CD4-positive, alpha-beta T cell treated with Interleukin-21 for 1 hour (primary cell): ENCODE data around the gene ST3GAL4.
"Not testable (repeated sequence)": the region's sequence is repeated elsewhere in the genome, so short reads cannot be mapped to it uniquely, and the experiment has no call there.

ENCODE experiments used
- DNase-seq: peaks from one replicate; pipeline ENCODE4 v3.0.0-alpha.2; 2020

The ST3GAL4 gene

DNA sequence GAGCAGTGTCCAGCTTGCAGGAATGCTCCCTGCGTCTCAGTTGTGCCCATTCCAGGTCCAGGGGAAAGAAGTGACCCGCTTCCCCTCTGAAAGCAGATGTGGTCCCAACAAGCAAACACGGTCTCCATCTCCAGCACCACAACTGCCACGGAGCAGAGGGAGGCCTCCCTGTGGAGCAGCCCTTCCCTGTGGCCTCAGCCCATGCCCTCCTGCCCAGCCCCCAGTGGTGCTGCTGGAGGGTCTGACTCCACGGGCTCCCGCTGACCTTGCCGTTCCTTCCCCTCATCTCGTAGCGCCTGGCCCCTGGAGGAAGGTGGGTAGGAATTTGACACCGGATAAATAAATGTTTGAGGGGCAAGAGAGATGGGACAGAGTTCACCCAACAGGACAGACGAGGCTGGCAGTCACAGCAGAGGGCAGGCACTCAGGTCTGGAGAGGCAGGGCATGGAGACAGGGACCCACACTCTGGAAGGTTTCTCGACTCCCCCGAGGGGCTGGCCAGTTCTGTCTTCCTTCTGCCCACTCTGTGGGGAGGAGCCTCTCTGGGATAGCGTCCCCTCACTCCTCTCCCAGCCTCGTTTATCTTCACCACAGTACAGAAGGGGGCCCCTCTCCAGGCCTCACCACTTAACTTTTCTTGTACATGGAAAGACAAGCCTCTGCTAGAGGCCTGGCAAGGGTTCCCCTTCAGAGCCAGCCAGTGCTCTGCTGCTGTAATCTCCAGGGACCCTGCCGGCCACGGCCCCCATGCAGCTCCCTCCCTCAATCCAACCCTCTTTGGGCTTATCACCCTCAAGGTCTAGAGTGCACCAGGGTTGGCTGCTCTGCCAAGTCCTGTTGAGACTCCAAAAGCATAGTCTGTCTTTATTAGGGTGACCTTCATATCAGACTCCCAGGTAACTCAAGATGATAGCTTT lies 7.5 kb upstream of the ST3GAL4 start:
- no peak for DNase-seq

DNA sequence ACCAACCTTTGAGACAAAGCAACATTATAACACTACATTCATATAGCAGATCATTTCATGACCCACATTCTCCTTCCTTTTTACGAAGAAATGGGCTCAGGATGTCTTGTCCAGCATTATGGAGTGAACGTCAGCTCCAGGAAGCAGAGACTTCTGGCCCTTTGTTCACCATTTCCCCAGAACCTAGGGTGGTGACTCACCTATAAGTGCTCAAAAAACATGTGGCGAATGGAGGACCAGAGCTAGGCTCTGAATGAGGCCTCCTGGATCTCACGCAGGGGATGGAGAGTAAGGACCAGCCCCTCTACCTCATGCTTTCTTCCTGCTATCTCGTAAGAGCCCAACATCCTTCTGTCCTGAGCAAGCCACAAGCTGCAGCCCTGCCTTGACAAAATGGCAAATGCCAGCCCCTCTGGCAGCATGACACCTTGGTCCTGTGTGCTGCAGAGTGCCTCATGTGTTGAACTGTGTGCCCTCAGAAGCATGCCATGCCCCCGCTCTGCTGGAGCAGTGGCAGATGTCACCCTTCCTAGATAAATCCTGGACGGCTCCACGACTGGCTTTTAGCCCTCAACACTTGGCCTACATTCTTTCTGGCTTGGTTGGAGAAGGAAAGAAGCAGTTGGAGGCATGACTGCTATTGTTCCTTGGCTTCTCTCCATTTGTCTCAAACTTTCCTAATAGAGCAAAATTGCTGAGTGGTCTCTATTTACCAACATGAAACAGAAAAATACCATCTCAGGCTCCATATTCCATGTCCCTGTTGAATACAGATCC lies 6.5 kb upstream of the ST3GAL4 start:
- DNase-seq: no peak

DNA sequence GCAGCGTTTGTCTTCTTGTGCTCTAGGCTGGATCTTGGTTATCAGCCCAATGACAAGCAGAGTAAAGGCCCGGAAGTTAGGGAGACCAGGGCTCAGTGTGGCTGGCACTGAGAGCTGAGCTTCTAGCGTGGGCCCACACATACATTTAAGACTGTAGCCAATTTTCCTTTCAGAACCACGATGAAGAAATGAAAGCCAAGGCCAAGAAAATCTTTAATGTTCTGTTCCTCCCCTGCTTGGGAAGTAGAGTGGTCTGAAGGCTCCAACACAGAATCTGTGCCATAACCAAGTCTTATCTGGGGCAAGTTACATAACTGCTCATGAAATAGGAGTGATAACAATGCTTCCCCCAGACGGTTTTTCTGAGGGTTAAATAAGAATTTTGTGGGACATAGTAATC lies 4.7 kb upstream of the ST3GAL4 start:
- no peak for DNase-seq

DNA sequence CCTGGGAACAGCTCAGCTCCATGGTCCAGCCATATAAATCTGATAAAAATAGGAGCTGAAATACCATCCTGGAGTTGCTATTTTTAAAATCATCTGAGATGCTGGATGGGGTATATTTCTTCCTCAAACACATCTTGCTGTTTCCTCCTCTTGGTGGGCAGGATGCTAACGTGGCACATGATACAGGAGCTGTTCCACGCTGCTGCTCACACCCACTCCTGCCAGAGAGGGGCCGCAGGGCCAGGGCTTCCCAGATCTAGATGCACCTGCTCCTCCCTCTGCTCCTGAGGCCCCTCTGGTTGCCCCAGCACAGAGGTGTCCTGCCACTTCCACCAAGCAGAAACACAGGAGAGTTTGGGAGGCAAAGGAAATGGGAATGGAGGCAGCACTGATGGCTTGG lies 3.3 kb upstream of the ST3GAL4 start:
- DNase-seq: no peak

DNA sequence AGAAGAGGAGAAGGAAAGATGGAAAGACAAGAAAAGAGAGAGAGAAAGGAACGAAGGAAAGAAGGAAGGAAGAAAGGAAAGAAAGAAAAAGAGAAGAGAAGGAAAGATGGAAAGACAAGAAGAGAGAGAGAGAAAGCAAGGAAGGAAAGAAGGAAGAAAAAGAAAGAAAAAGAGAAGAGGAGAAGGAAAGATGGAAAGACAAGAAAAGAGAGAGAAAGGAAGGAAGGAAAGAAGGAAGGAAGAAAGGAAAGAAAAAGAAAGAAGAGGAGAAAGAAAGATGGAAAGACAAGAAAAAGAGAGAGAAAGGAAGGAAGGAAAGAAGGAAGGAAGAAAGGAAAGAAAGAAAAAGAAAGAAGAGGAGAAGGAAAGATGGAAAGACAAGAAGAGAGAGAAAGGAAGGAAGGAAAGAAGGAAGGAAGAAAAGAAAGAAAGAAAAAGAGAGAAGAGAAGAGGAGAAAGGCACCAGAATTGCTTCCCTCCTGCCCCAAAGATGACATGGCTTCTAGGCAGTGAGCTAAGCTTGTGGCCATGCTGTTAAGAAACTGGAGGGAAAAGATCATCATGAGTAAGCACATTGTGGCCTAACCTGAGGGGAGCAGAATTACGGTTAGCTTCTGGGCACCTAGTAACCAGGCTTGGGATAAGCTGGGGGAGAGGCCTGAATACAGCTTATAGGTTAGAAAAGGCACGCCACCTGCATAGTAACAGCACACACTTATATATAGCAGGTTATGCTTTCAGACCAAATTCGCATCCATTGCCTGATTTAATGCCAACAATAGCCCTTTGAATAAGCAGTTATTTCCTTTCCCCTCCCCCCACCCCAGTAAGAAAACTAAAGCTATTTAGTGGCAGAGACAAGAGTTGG lies 2.3 kb upstream of the ST3GAL4 start:
- DNase-seq: no peak

DNA sequence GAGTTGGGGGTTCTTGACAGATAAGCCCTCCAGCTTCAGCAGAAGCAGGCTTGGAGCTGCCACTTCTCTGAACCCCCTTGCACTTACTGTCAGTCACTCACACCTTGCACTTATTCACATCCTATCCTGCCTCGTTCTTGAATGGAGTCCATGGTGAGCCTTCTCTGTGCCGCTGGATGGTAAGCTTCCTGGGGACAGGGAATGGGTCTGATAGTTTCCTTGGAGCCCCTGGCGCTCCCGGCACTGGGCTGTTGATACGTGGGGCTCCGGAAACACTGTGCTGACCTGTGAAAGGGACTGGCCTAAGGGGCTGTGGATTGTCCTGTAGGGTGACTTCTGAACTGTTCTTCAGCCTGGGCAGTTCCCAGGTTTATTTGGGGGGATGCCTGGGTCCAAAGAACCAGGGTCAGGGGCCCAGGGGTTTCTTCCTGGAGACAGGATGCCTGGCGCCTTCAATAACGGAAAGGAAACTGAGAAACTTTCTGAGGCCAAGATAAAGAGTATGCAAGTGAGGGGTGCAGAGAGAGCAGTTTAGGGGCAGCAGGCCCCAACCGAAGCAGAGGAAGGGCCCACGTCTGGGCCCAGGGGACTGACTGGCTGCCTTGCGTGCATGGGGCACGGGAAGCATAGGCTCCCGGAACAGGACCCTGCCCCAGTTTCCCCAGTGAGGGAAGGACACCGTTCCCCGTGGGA lies 709 bp upstream of the ST3GAL4 start:
- no peak for DNase-seq

DNA sequence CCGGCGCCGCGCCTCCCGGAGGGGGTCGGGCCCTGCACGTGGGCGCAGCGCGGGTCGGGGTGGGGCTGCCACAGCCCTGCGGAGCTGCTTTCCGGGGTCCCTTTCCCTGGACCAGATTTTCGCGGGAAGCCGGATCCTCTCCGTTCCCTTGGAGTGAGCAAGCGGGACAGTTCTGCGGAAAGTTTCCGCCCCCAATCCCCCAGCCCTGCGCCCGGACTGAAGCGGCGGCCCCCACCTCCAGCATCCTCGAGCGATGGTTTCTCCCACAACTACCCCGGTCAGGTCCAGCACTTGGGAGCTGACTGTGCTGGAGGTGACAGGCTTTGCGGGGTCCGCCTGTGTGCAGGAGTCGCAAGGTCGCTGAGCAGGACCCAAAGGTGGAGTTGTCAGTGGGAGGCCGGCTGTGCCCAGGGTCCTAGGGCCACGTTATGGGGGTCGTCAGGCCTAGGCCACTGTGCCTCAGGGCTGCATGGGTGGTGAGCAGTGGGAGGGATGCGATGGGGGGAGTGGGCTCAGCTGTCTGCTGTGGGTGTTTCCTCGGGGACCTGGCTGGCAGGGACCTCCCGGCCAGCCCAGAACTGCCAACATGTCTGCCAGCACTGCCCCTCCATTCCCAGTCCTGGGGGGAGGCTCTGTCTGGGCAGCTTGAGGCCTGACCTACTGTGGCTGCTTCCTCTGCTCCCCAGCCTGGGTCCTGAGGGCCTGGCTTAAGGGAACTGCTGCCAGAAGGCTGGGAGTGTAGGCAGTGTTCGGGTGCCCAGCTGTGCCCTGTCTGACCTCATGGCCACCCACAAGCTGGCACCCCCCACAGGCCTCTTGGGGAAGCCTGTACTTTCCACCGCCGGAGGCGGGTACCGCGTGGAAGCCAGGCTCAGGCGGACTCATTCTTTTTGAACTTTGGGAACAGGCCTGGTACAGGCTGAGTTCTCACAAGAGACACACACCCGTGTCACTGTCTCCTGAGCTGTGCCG lies 726 bp downstream of the ST3GAL4 start:
- peak; percentile 16 for DNase-seq

DNA sequence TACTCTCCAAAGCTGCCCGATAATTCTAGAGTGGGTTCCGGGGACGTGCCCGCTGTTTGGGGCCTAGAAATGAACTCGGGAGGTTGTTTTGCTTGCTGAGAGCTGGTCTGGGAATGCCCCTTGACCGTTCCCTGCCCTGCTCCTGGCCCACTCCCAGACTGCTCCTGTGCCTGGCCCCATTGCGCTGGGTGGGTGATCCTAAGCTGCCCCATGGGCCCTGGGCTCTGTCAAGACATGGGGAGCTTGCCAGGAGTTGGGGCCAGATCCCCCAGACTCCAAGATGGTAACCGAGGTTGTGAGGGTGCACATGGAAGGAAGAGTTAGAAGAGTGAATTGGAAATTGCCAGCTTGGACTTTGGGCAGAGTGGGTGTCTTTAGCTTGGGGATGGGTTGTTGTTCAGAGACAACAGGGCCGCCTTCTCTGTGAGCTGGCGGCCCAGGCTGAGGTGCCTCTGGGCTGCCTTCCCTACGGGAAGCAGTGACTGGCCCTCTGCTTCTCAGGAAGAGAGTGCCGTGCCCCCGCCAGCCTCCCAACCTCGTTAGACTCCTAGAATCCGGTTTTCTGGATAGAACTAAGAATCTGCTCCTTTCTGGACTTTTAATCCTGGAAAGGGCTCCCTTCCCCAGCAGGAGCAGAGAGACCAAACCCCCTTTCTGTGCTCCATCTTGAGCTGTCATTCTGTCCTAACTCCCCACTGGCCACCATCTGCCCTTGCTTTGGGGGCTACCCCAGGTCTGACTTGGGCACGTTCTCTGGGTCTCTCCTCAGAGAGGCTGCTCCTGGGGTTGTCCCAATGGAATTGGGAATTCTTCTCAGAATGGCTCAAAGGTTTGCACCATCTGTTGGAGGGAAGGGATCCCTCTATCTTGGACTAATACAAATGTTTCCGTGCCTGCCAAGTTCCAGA lies 1.8 kb downstream of the ST3GAL4 start:
- no peak for DNase-seq

DNA sequence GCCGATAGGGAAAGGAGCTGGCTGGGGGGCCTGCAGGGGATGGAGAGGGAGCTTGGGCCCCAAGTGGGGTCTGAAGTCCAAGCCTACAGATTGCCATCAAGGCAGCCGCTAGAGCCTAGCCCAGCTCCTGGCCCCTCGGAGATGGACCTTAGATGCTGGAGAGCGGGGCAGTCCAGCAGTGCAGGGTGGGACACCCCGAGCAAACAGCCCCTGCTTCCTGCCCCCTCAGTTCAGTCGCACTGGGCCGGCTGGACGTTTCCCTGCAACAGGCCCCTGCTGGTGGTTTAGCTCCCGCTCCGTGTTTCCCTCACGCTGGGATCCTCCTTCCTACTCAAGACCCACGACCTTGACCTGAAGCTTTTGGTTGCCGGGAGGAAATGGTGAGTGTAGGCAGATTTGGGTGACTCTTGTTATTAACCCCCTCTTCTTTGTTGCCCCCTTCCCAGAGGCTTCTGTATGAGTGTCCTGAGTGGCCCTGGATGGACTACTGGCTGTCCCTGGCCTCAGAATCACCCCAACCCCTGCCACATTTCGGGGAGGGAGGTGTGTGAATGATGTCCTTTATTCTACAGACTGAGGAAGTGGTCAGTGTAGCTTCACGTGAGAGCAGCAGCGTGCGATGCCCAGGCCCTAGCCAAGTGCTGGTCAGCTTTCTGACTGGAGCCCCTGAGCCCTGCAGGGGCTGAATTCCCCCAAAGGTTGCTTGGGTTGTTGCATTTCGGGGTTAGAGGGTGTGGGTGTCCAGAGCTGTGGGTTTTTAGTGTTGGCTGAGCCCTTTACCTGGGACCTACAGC lies 2.7 kb downstream of the ST3GAL4 start:
- DNase-seq: no peak

DNA sequence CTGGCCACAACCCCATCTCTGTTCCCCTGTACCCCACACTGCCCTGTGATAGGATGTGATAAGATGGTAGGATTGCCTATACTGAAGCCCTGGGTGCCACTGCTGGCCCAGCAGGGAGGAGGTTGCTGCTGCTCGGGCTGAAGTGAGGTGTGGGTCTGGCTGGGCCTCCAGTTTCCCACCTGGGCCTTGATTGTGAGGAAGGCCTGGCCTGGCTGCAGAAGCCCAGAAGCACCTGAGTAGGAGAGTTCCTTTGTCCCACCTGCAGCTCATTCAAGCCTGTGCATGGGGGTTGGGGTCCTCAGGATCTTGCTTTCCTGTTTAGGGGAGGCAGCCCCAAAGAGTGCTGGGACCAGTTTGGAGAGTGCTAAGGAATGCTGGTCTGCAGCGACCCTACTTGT lies 3.3 kb downstream of the ST3GAL4 start:
- no peak for DNase-seq

DNA sequence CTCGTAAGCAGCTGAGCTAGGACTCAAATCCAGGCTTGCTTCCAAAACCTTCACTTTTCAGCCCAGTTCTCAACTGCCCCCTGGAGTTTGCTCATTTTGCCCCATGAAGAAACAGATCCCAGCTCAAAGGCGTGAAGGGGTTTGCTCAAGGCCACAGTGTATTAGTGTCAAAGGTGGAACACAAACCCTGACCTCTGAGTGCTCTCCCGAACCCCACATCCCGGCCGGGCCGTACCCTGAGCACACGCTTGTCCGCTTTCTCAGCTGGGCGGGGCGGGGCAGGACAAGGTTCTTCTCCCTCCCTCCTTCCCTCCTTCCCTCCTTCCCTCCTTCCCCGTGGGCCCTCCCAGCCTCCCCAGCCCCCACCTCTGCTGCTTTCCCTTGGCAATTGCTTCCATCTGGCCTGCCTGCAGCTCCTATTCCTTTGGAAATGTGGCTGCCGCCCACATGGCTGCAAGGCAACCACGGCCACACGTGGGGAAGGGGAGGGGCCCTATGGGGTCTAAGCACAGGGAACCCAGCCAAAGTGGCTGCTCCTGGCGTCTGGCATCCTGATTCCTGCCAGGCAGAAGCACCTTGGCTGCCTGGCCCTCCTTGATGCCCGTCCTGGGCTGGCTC lies 4.1 kb downstream of the ST3GAL4 start:
- no peak for DNase-seq

DNA sequence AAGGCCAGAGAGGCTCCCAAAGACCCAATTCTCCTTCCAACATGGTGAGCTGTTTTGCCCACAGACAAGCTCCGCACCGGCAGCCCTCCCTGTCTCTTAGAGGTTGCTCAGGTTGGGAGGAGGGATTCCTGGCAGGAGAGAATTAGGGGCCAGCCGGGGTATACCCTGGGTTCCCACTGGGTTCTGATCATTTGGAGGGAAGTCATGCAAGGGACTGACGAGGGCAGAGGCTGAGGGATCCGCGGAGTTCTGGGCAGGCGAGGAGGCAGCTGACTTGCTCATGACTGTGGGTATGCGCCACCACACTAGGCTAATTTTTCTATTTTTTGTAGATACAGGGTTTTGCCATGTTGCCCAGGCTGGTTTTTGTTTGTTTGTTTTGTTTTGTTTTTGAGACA lies 4.6 kb downstream of the ST3GAL4 start:
- no peak for DNase-seq

DNA sequence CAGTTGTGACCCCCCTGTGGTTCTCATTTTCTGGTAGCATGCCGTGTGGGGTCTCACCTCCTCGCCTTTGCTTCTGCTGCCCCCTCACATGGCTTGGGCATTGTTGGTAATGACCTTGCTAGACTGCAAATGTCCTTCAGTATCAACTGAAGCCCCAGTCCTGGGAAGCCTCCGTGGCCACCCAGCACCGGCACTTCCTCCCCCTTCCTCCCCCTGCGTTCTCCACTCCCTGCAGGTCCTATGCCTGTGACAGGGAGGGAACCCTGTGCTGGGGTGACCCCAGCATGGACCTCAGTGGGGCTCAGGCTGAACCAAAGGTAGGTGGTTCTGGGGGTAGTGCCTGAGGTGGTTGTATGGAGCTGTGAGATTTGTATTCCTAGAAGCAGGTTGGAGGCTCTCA lies 5.9 kb downstream of the ST3GAL4 start:
- DNase-seq: no peak

DNA sequence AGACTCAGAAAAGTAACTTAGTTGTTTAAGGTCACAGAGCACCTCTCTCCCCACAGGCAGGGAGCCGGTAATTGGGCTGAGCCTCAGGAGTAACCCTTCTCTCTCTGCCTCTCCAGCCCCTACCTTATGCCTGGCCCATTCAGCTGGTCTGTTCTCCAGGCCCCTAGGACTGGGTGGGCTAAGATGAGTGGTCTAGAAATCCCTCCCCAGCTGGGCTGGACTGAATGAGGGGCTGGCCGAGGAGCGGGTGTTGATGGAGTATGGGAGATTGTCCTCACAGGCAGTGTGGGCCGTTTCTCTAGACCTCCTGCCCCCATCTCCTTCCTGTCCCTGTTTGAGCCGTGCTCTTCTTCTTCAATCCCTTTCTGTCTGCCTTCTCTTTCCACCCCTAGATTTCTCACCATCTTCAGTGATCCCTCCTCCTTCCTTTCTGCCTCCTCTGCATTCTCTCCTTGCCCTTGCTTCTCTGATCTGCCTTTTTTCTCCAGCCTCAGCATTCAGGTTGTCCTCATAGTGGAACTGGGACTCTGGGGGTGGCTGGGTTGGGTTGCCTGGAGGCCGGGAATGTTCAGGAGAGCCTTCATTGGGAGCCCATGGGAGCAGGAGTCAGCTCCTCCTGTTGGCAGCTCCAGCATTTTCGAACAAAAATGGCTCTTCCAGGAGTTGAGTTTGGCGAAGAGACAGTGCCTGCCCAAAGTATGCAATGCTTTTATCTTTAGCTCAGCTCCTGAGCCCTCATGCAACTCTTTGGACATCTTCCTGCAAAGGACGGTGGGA lies 7.6 kb downstream of the ST3GAL4 start:
- no peak for DNase-seq

DNA sequence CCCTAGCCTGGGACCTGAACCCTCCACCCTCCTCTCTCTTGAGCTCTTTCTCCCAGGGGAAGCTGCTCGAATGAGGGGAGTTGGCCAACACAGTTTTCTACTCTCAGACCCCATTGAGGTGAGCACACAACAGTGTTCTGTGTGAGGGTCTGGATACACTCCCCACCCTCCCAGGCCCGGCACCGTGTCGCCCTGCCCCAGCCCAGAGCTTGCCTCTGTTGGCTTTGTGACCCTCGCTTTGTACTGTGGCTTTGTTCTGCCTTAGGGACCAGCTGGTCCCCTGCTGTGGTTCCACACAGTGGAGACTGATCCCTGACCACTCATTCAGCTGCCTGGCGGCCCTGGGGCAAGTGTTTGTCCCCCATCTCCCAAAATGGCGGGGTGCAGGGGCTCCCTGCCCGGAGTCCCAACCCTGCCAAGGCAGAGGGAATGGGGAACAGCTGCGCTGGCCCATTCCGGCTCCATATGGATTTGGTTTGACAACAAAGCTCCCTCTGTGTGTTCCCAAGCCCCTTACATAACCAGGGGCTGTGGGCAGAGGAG lies 8.3 kb downstream of the ST3GAL4 start:
- no peak for DNase-seq

DNA sequence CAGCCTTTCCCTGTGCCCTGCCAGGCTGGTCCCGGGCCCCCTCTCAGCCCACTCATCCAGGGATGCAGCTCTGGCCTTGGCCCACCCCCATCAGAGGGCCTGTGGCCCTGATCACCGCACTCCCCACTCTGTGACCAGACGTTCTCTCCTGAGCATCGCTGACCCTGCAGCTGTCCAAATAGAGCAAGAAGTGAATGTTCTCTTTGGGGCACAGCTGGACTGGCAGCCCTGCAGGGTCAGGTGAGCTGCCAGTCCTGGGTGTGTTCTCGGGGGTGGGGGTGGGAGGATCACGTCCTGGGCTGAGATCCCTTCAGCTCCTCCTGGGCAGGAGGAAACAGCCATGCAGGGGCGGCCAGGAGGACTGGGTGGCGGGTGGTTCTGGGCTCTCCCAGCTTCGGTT lies 9.2 kb downstream of the ST3GAL4 start:
- not testable (repeated sequence) for DNase-seq

DNA sequence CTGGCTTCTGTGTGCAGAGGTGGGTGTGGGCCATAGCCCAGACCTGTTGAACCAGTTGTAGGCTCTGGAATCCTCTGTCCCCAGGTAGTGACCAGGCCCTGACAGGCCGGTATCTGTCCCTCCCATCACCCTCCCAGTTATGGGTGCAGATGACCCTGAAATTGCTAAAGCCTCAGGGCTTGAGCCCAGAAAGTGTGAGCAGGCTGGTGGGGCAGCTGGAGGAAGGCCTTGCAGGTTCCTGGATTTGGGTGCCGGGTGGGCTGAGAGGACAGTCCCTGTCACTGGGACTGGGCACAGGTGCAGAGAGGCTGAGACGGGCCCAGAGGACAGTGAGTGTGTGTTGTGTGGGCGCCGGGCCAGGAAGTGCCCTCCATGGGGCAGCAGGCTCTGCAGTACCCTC lies 10.0 kb downstream of the ST3GAL4 start:
- DNase-seq: not testable (repeated sequence)
